Aorta (tissue), 5 donors: ENCODE measurements around the gene CGNL1. TPM values are rescaled to one million over a fixed set of nuclear protein-coding genes. Genes with fewer than 3 reads are reported as not detected.

Source experiments
- ATAC-seq: fragments of 200-7000 bp; cut with Tn5 transposase; one replicate; pipeline ENCODE4 v1.9.1; 2022; ENCODE audit warnings: moderate library complexity; ENCODE audit not compliant: low FRiP score
- DNase-seq, 2 donors: peaks; one replicate each; pipeline ENCODE4 v3.0.0-alpha.2; 2020
- H3K27ac ChIP-seq, 2 donors: one replicate each; pipeline ENCODE4 v1.5.1; 2013; ENCODE audit warnings: low read length in 2 of 2, mild to moderate bottlenecking in 2 of 2, moderate library complexity in 2 of 2, control low read depth in 1 of 2, inconsistent platforms in 1 of 2, low read depth in 1 of 2
- H3K27me3 ChIP-seq, 2 donors: one replicate each; pipeline ENCODE4 v1.6.1; 2013; ENCODE audit warnings: control low read depth in 1 of 2, low read length in 1 of 2, mild to moderate bottlenecking in 1 of 2, moderate library complexity in 1 of 2; ENCODE audit not compliant: insufficient read depth in 2 of 2, control insufficient read depth in 1 of 2
- H3K36me3 ChIP-seq, 2 donors: one replicate each; pipeline ENCODE4 v1.6.1; 2013; ENCODE audit warnings: control low read depth in 1 of 2, low read length in 1 of 2, mild to moderate bottlenecking in 1 of 2; ENCODE audit not compliant: insufficient read depth in 2 of 2, control insufficient read depth in 1 of 2
- H3K4me1 ChIP-seq, 2 donors: one replicate each; pipeline ENCODE4 v1.6.1; 2013; ENCODE audit warnings: low read length in 2 of 2, control low read depth in 1 of 2, mild to moderate bottlenecking in 1 of 2, moderate library complexity in 1 of 2; ENCODE audit not compliant: insufficient read depth in 2 of 2, control insufficient read depth in 1 of 2
- H3K4me3 ChIP-seq, 2 donors: one replicate each; pipeline ENCODE4 v1.5.1; 2013; ENCODE audit warnings: low read length in 2 of 2, control low read depth in 1 of 2, mild to moderate bottlenecking in 1 of 2
- H3K9me3 ChIP-seq: one replicate; pipeline ENCODE4 v1.6.1; 2013; ENCODE audit warnings: mild to moderate bottlenecking, low read length; ENCODE audit not compliant: control insufficient read depth
- WGBS, 2 donors: extraction: QIAGEN DNeasy Blood & Tissue Kit; methylation state at CpG; one replicate each; pipeline ENCODE4 v1.1.7; 2013; 5-methylcytosine and 5-hydroxymethylcytosine counted together
- intact Hi-C, 2 donors: fragments of 100-400 bp; cut with DNase I; formaldehyde crosslinking; loops; one replicate each; pipeline versions ENCODE4 v1.14.2 to v1.15.0; 2022
- polyA plus RNA-seq, 2 donors: library from polyadenylated mRNA; stranded (reverse); fragments of 200-250 nt; gene quantifications; one replicate each; pipeline ENCODE4 v1.2.3, GENCODE V29; 2013
- total RNA-seq, 2 donors: library from RNA; stranded (reverse); fragmentation: NEBNext Ultra II Directional; extraction: Animal tissue kit (Norgen Biotek cat#: 25700); gene quantifications; one replicate each; pipeline ENCODE4 v1.2.1, GENCODE V29; 2021
- donor health status: healthy with polysubstance abuse.
- donor health status: Bipolar disorder and iron deficiency.
- donor health status: DM: no; HTN: no; CAD: no.
- donor health status: DM: no; HTN: no; CAD: no.
- donor health status: DM: yes; HTN: yes; CAD: no.

Gene CGNL1
- total and polyA plus RNA-seq, 4 donors, result 4.1 to 46.3 (median 12.4) TPM

GRCh38 chr15:57541271-57541670, 165.0 kb downstream of the CGNL1 start:
- ATAC-seq (no peak), DNase-seq (no peak)
- no peaks in the 10 kb centered on the region for H3K36me3 ChIP-seq
- no peaks in the 10 kb centered on the region for H3K9me3 ChIP-seq
- H3K27ac ChIP-seq, result no peak overlapping the region
- intact Hi-C loops, result loop anchor here in 1 of 2 donors (10.0 kb wide), 1 partner anchor 396 kb away; no protein-coding TSS in a partner anchor
- H3K27me3 ChIP-seq, result no peaks in the 10 kb centered on the region
- peaks cover 1 to 3% of the 10 kb centered on the region in 2 donors for H3K4me1 ChIP-seq
- 83 to 87% methylated on average over 8 of the region's 8 CpGs for WGBS, 2 donors
- no peak overlapping the region for H3K4me3 ChIP-seq

GRCh38 chr15:57541805-57542504, 165.7 kb downstream of the CGNL1 start:
- peak; percentile 74 for ATAC-seq
- DNase-seq, result peak; percentile 80 to 89
- intact Hi-C loops, result loop anchor here in 1 of 2 donors (10.0 kb wide), 1 partner anchor 397 kb away; no protein-coding TSS in a partner anchor

DNA sequence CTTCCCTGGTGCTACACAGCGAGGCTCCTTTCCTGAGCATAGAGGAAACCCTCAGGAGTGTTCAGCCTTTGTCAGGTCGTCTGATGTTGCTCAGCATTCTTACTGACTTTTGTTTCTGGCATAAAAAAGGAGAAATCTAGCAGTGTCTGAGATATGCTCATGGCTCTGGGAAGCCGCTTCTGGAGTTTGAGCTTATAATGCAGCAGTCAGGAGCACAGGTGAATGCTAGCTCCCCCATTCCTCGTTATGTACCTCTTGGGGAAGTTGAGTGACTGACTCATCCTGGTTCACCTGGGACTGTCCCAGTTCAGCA, 166.2 kb downstream of the CGNL1 start:
- intact Hi-C loops, result loop anchor here in 1 of 2 donors (10.0 kb wide), 1 partner anchor 398 kb away; no protein-coding TSS in a partner anchor
- DNase-seq (no peak), ATAC-seq (no peak)
- H3K9me3 ChIP-seq, result no peaks in the 10 kb centered on the region
- no peak overlapping the region for H3K27ac ChIP-seq
- H3K4me3 ChIP-seq, result no peak overlapping the region
- peaks cover 0 to 3% of the 10 kb centered on the region in 2 donors for H3K4me1 ChIP-seq
- no peaks in the 10 kb centered on the region for H3K36me3 ChIP-seq
- H3K27me3 ChIP-seq, result no peaks in the 10 kb centered on the region
- WGBS, 2 donors, result 28 to 47% methylated on average over 4 of the region's 4 CpGs

More at GRCh38 chr15:57541805-57542504, 165.7 kb downstream of the CGNL1 start:
- H3K4me3 ChIP-seq, result no peak overlapping the region
- peaks cover 1 to 3% of the 10 kb centered on the region in 2 donors for H3K4me1 ChIP-seq
- no peaks in the 10 kb centered on the region for H3K27me3 ChIP-seq
- H3K9me3 ChIP-seq, result no peaks in the 10 kb centered on the region
- 39% methylated on average over 7 of the region's 7 CpGs for WGBS, 2 donors
- no peak overlapping the region for H3K27ac ChIP-seq
- H3K36me3 ChIP-seq, result no peaks in the 10 kb centered on the region

GRCh38 chr15:57544848-57545480, 168.7 kb downstream of the CGNL1 start:
- H3K9me3 ChIP-seq, result no peaks in the 10 kb centered on the region
- no peaks in the 10 kb centered on the region for H3K36me3 ChIP-seq
- 78 to 84% methylated on average over 11 of the region's 11 CpGs for WGBS, 2 donors
- H3K4me1 ChIP-seq, result no peaks in the 10 kb centered on the region
- no peak overlapping the region for H3K4me3 ChIP-seq
- DNase-seq (no peak), ATAC-seq (no peak)
- intact Hi-C loops, result loop anchor here in 1 of 2 donors (10.0 kb wide), 1 partner anchor 400 kb away; no protein-coding TSS in a partner anchor
- H3K27me3 ChIP-seq, result no peaks in the 10 kb centered on the region
- no peak overlapping the region for H3K27ac ChIP-seq

- Histone ChIP-seq H3K27me3 (no peaks in the 10 kb centered on the region), H3K27ac (no peak overlapping the region), H3K9me3 (no peaks in the 10 kb centered on the region), H3K4me3 (no peak overlapping the region), H3K4me1 (no peaks in the 10 kb centered on the region), H3K36me3 (no peaks in the 10 kb centered on the region)
- intact Hi-C loops, result loop anchor here in 1 of 2 donors (10.0 kb wide), 1 partner anchor 401 kb away; no protein-coding TSS in a partner anchor
- ATAC-seq, result no peak
- no peak for DNase-seq
- 88% methylated on average over 8 of the region's 8 CpGs for WGBS, 2 donors
These were observed 169.7 kb downstream of the CGNL1 start for GRCh38 chr15:57545995-57546394.

GRCh38 chr15:57547243-57547755, 171.0 kb downstream of the CGNL1 start:
- H3K27ac ChIP-seq, result no peak overlapping the region
- ATAC-seq (no peak), DNase-seq (no peak)
- no peak overlapping the region for H3K4me3 ChIP-seq
- no peaks in the 10 kb centered on the region for H3K9me3 ChIP-seq
- H3K36me3 ChIP-seq, result no peaks in the 10 kb centered on the region
- no peaks in the 10 kb centered on the region for H3K4me1 ChIP-seq
- no peaks in the 10 kb centered on the region for H3K27me3 ChIP-seq
- intact Hi-C loops, result loop anchor here in 1 of 2 donors (10.0 kb wide), 1 partner anchor 402 kb away; no protein-coding TSS in a partner anchor
- 73 to 84% methylated on average over 11 of the region's 11 CpGs for WGBS, 2 donors

- 63 to 80% methylated on average over 2 of the region's 2 CpGs for WGBS, 2 donors
- H3K27ac ChIP-seq, result no peak overlapping the region
- ATAC-seq (no peak), DNase-seq (no peak)
- H3K36me3 ChIP-seq, result no peaks in the 10 kb centered on the region
- H3K4me1 ChIP-seq, result no peaks in the 10 kb centered on the region
- no peaks in the 10 kb centered on the region for H3K9me3 ChIP-seq
- H3K27me3 ChIP-seq, result no peaks in the 10 kb centered on the region
- intact Hi-C loops, result loop anchor here in 1 of 2 donors (10.0 kb wide), 1 partner anchor 404 kb away; no protein-coding TSS in a partner anchor
- no peak overlapping the region for H3K4me3 ChIP-seq
These were observed 172.0 kb downstream of the CGNL1 start for GRCh38 chr15:57548351-57548750.

GRCh38 chr15:57548835-57549234, 172.5 kb downstream of the CGNL1 start:
- Histone ChIP-seq H3K4me1 (no peaks in the 10 kb centered on the region), H3K36me3 (no peaks in the 10 kb centered on the region), H3K27ac (no peak overlapping the region), H3K4me3 (no peak overlapping the region), H3K9me3 (no peaks in the 10 kb centered on the region), H3K27me3 (no peaks in the 10 kb centered on the region)
- WGBS, 2 donors, result 79 to 83% methylated on average over 5 of the region's 5 CpGs
- intact Hi-C loops, result loop anchor here in 1 of 2 donors (10.0 kb wide), 1 partner anchor 404 kb away; no protein-coding TSS in a partner anchor
- ATAC-seq, result no peak
- DNase-seq, result no peak
